ENCODE measurements around the gene SH3GL3.

- TF ChIP-seq POLR2A (IDR thresholded peaks at IDR 0.05) (no peak), CTCF (IDR thresholded peaks at IDR 0.05) (no peak), POLR2AphosphoS5 (IDR thresholded peaks at IDR 0.05) (no peak), EP300 (IDR thresholded peaks at IDR 0.05) (no peak)
Measured at GRCh38 chr15:83444936-83445335, 2.2 kb upstream of the SH3GL3 start.
